Right atrium auricular region (tissue), 2 donors: ENCODE data around the gene RPTOR. TPM values are rescaled to one million over a fixed set of nuclear protein-coding genes. Genes with fewer than 3 reads are reported as not detected.

Source experiments
- DNase-seq: peaks from one replicate; pipeline ENCODE4 v3.0.0-alpha.2; 2019; ENCODE audit warnings: low spot score
- H3K27ac ChIP-seq, 2 donors: fragments of 200-600 bp; sonication (generic); 1 replicate in 1 of 2; 2 replicates in 1 of 2; pipeline ENCODE4 v1.5.1; 2016 to 2019
- H3K27me3 ChIP-seq, 2 donors: fragments of 200-600 bp; sonication (generic); one replicate each; pipeline versions ENCODE4 v1.5.1 to v1.6.0; 2017 to 2019
- H3K36me3 ChIP-seq: fragments of 200-600 bp; sonication (generic); one replicate; pipeline ENCODE4 v1.5.1; 2016
- H3K4me1 ChIP-seq, 2 donors: fragments of 200-600 bp; sonication (generic); one replicate each; pipeline versions ENCODE4 v1.5.1 to v1.6.0; 2017 to 2019
- H3K4me3 ChIP-seq, 2 donors: fragments of 200-600 bp; sonication (generic); 1 replicate in 1 of 2; 2 replicates in 1 of 2; pipeline ENCODE4 v1.5.1; 2017 to 2019; ENCODE audit warnings: mild to moderate bottlenecking in 1 of 2, moderate library complexity in 1 of 2
- H3K9me3 ChIP-seq, 2 donors: fragments of 200-600 bp; sonication (generic); one replicate each; pipeline ENCODE4 v1.5.1; 2019
- CTCF ChIP-seq, 2 donors: fragments of 200-600 bp; sonication (generic); IDR thresholded peaks; one replicate each; pipeline ENCODE4 v1.5.1; 2019; ENCODE audit warnings: antibody characterized with exemption in 2 of 2
- total RNA-seq, 2 donors: library from RNA; depleted of rRNA; stranded (reverse); fragments of >200 nt; gene quantifications; one replicate each; pipeline ENCODE4 v1.1.0, GENCODE V29; 2016

RPTOR gene
- total RNA-seq, 2 donors from 2014 or later = 19.9 to 22.6 TPM

- H3K9me3 ChIP-seq = no peaks in the 10 kb centered on the region
- DNase-seq = no peak
- no peak overlapping the region for H3K4me3 ChIP-seq
- TF ChIP-seq CTCF (IDR thresholded peaks at IDR 0.05) = no peak
- H3K36me3 ChIP-seq = peaks cover 45% of the 10 kb centered on the region
- H3K4me1 ChIP-seq = no peaks in the 10 kb centered on the region
- no peaks in the 10 kb centered on the region for H3K27me3 ChIP-seq
- no peak overlapping the region for H3K27ac ChIP-seq
Measured at GRCh38 chr17:80881306-80881705, 336.7 kb downstream of the RPTOR start.

GRCh38 chr17:80882323-80882722 is 337.7 kb downstream of the RPTOR start:
- no peaks in the 10 kb centered on the region for H3K27me3 ChIP-seq
- TF ChIP-seq CTCF (IDR thresholded peaks at IDR 0.05) = no peak
- DNase-seq = no peak
- H3K4me1 ChIP-seq = no peaks in the 10 kb centered on the region
- H3K36me3 ChIP-seq = peaks cover 50% of the 10 kb centered on the region
- H3K9me3 ChIP-seq = no peaks in the 10 kb centered on the region
- no peak overlapping the region for H3K4me3 ChIP-seq
- H3K27ac ChIP-seq = no peak overlapping the region

GRCh38 chr17:80882926-80883685 is 338.5 kb downstream of the RPTOR start:
- no peak overlapping the region for H3K27ac ChIP-seq
- H3K27me3 ChIP-seq = no peaks in the 10 kb centered on the region
- H3K4me1 ChIP-seq = no peaks in the 10 kb centered on the region
- H3K36me3 ChIP-seq = peaks cover 50% of the 10 kb centered on the region
- H3K9me3 ChIP-seq = no peaks in the 10 kb centered on the region
- H3K4me3 ChIP-seq = no peak overlapping the region
- TF ChIP-seq CTCF (IDR thresholded peaks at IDR 0.05) = no peak
- DNase-seq = no peak

- TF ChIP-seq CTCF (IDR thresholded peaks at IDR 0.05) = no peak
- no peak for DNase-seq
- Histone ChIP-seq H3K4me1 (no peaks in the 10 kb centered on the region), H3K36me3 (peaks cover 50% of the 10 kb centered on the region), H3K27me3 (no peaks in the 10 kb centered on the region), H3K9me3 (no peaks in the 10 kb centered on the region), H3K27ac (no peak overlapping the region), H3K4me3 (no peak overlapping the region)
Measured at GRCh38 chr17:80883831-80884735, 339.4 kb downstream of the RPTOR start.

GRCh38 chr17:80884811-80885210 is 340.2 kb downstream of the RPTOR start:
- Histone ChIP-seq H3K36me3 (peaks cover 50% of the 10 kb centered on the region), H3K4me1 (no peaks in the 10 kb centered on the region), H3K9me3 (no peaks in the 10 kb centered on the region), H3K27me3 (no peaks in the 10 kb centered on the region), H3K27ac (no peak overlapping the region), H3K4me3 (no peak overlapping the region)
- DNase-seq = no peak
- no peak for TF ChIP-seq CTCF (IDR thresholded peaks at IDR 0.05)
